Fibroblast of the aortic adventitia (primary cell): ENCODE data around the gene MAN2B1. TPM values are rescaled to one million over a fixed set of nuclear protein-coding genes. Genes with fewer than 3 reads are reported as not detected.

Experiments
- DNase-seq: peaks from one replicate; pipeline ENCODE4 v3.0.0-alpha.2; 2010; ENCODE audit warnings: low read depth
- H3K4me3 ChIP-seq: 2 replicates; pipeline ENCODE4 v1.5.1; 2011; ENCODE audit warnings: low read depth, mild to moderate bottlenecking, control low read depth, low read length, moderate library complexity
- CTCF ChIP-seq: IDR thresholded peaks from 2 replicates; pipeline ENCODE4 v1.5.1; 2011; ENCODE audit warnings: mild to moderate bottlenecking, low read length, control low read depth, inconsistent platforms; ENCODE audit not compliant: insufficient read depth
- small RNA-seq: library from RNA; depleted of rRNA; stranded (forward); fragments of <200 nt; gene quantifications from one replicate; pipeline ENCODE3, GENCODE V24; 2012
- total RNA-seq: library from RNA; depleted of rRNA; stranded (reverse); fragments of >200 nt; gene quantifications from 2 replicates; pipeline ENCODE4 v1.2.3, GENCODE V29; 2012; ENCODE audit warnings: low replicate concordance

MAN2B1 gene
- total RNA-seq, 1 donor: 38.2 TPM

GRCh38 chr19:12607631-12608030, 58.9 kb downstream of the MAN2B1 start:
- no peak for TF ChIP-seq CTCF
- no peak overlapping the region for H3K4me3 ChIP-seq
- DNase-seq: no peak

GRCh38 chr19:12606796-12607195, 59.7 kb downstream of the MAN2B1 start:
- no peak for TF ChIP-seq CTCF
- no peak for DNase-seq
- no peak overlapping the region for H3K4me3 ChIP-seq

GRCh38 chr19:12603714-12604113, 62.8 kb downstream of the MAN2B1 start:
- DNase-seq: no peak
- no peak for TF ChIP-seq CTCF

GRCh38 chr19:12597594-12597993, 68.9 kb downstream of the MAN2B1 start:
- DNase-seq: no peak
- no peak overlapping the region for H3K4me3 ChIP-seq
- TF ChIP-seq CTCF: no peak

More at GRCh38 chr19:12603714-12604113, 62.8 kb downstream of the MAN2B1 start:
- H3K4me3 ChIP-seq: no peak overlapping the region

GRCh38 chr19:12596927-12597548, 69.5 kb downstream of the MAN2B1 start:
- TF ChIP-seq CTCF: no peak
- no peak overlapping the region for H3K4me3 ChIP-seq
- DNase-seq: no peak

Small RNA genes lying within 50 kb of the gene (small RNA-seq; reads per million reads assigned to genes)
- gene SNORD41: 30.3 reads per million, percentile 96 among the genes with 10 or more reads in this experiment

Other genes starting within 250 kb of the MAN2B1 start
- 0.65 and 2.9 TPM in 2 replicates for gene ZNF443, start 225.7 kb downstream of the MAN2B1 start, total RNA-seq
- gene ZNF709, start 181.9 kb downstream of the MAN2B1 start, total RNA-seq: 1.4 and 3.8 TPM in 2 replicates
- 7.0 and 13.2 TPM in 2 replicates for gene ZNF564, start 115.3 kb downstream of the MAN2B1 start, total RNA-seq
- gene ZNF490, start 55.9 kb downstream of the MAN2B1 start, total RNA-seq: 7.4 and 8.7 TPM in 2 replicates
- gene ZNF791, start 55.8 kb downstream of the MAN2B1 start, total RNA-seq: 15.8 and 16.1 TPM in 2 replicates
- gene WDR83, start 65 bp upstream of the MAN2B1 start, total RNA-seq: 6.8 and 15.9 TPM in 2 replicates
- gene DHPS, start 15.1 kb upstream of the MAN2B1 start, total RNA-seq: 38.3 and 46.2 TPM in 2 replicates
- not detected in 2 replicates for gene GNG14, start 21.3 kb upstream of the MAN2B1 start, total RNA-seq
- 7.2 and 8.9 TPM in 2 replicates for gene FBXW9, start 29.9 kb upstream of the MAN2B1 start, total RNA-seq
- gene TNPO2, start 57.2 kb upstream of the MAN2B1 start, total RNA-seq: 39.4 and 57.3 TPM in 2 replicates
- gene TRIR, start 67.9 kb upstream of the MAN2B1 start, total RNA-seq: 145 and 172 TPM in 2 replicates
- gene GET3, start 70.8 kb upstream of the MAN2B1 start, total RNA-seq: 61.2 and 84.5 TPM in 2 replicates
- gene BEST2, start 85.0 kb upstream of the MAN2B1 start, total RNA-seq: not detected in 2 replicates
- gene HOOK2, start 108.8 kb upstream of the MAN2B1 start, total RNA-seq: 15.5 and 31.2 TPM in 2 replicates
- gene JUNB, start 124.7 kb upstream of the MAN2B1 start, total RNA-seq: 87.9 and 263 TPM in 2 replicates
- gene PRDX2, start 135.1 kb upstream of the MAN2B1 start, total RNA-seq: 66.7 and 163 TPM in 2 replicates
- gene THSD8, start 135.3 kb upstream of the MAN2B1 start, total RNA-seq: not detected in 2 replicates
- gene RNASEH2A, start 139.8 kb upstream of the MAN2B1 start, total RNA-seq: 12.8 and 37.4 TPM in 2 replicates
- not detected in 2 replicates for gene RTBDN, start 167.8 kb upstream of the MAN2B1 start, total RNA-seq
- gene MAST1, start 171.8 kb upstream of the MAN2B1 start, total RNA-seq: under 0.01 and 1.1 TPM in 2 replicates
- 22.7 and 23.4 TPM in 2 replicates for gene DNASE2, start 214.7 kb upstream of the MAN2B1 start, total RNA-seq
- not detected in 2 replicates for gene KLF1, start 220.5 kb upstream of the MAN2B1 start, total RNA-seq
- gene GCDH, start 224.4 kb upstream of the MAN2B1 start, total RNA-seq: 20.5 and 24.4 TPM in 2 replicates